ENCODE measurements around the gene LRRC15. TPM values are rescaled to one million over a fixed set of nuclear protein-coding genes. Genes with fewer than 3 reads are reported as not detected.
A peak's percentile ranks its signal among the peaks of the same experiment; 100 is the strongest.

Gene LRRC15
- total RNA-seq (2014; rRNA removed; shearing (Covaris generic); ENCODE audit: low replicate concordance), result 0.07 and 0.49 TPM in 2 replicates

DNA sequence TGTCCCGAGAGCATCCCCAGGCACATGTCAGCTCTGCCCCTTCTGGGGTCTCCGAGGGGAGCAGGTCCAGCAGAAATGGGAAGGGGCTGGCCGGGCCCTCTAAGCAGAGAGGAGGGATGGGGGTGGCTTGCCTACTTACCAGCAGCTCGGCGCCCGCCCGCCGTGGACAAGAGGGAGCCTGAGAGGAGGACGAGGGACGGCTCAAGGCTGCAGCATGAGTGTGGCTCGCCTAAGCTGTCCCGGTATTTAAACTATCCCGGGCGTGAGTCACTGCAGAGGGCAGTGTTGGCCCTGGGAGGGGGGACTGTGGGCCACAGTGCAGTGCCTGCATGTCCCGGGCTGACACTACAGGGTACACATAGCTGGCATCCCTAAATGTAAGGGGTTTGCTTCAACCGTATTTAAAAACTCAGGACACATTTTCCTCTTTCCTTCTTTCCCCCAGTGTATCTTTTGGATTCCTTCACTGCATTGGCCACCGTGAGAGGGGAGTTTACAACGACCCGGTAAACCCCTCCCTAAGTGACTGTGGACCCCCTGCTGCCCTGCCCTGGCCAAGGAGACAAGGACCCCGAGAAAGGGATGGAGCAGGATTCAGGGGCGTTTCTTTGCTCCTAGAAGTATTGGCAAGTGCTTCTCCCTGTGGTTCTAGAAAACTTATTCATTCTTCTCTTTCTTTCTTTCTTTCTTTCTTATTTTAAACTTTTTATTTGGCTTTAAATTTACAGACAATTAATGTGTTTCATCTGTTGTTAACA lies at the start of gene LRRC15:
LRRC15 (minus strand) TSS at position 222 of the 758 bp plus-strand sequence. CDS start 8,700 bp downstream, outside the sequence.
- Histone ChIP-seq H3K27me3 (no peaks in the 10 kb centered on the region), H3K9me3 (no peaks in the 10 kb centered on the region), H3K36me3 (no peaks in the 10 kb centered on the region), H3K4me3 (no peak within 1 kb of the TSS)
- peak; percentile 64 for DNase-seq

DNA sequence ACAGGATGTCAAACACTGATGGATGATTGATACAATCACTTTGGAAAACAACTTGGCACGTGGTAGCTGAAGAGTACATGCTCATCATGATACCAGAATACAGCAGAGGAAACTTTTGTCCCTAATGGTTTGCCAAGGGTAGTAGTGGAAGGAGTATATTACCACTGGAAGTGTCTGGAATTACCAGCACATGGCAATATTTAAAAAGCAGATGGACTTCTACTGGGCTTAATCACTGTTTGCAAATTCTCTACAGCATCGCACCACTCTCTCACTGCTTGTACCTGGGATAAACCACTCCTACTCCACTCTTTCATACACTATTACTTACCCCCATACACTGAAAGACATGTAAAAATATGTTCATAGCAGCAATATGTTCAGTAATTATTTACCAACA lies 49.1 kb upstream of the LRRC15 start:
- DNase-seq, result no peak
- Histone ChIP-seq H3K9me3 (no peaks in the 10 kb centered on the region), H3K4me3 (no peak overlapping the region), H3K27me3 (no peaks in the 10 kb centered on the region), H3K36me3 (peaks cover 65% of the 10 kb centered on the region)

DNA sequence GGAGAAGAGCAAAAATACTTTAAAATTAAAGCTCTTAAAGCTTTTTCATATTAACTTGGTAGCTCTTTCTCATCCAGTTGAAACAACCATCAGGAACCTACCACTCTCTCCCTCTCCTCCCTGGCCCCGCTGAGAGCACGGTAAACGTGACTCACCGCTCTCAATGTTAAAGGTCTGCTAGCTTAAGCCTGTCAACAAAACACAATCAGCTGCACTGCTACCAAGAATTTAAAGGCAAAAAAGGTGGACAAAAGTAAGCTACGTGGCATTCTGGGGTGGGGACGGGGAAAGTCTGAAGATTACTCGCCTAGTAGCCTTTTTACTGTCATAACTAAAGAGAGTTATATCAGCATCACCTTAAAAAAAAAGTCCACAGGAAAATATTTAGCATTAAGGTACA lies 37.9 kb upstream of the LRRC15 start:
- Histone ChIP-seq H3K4me3 (no peak overlapping the region), H3K27me3 (no peaks in the 10 kb centered on the region), H3K9me3 (no peaks in the 10 kb centered on the region), H3K36me3 (peaks cover 74% of the 10 kb centered on the region)
- no peak for DNase-seq

DNA sequence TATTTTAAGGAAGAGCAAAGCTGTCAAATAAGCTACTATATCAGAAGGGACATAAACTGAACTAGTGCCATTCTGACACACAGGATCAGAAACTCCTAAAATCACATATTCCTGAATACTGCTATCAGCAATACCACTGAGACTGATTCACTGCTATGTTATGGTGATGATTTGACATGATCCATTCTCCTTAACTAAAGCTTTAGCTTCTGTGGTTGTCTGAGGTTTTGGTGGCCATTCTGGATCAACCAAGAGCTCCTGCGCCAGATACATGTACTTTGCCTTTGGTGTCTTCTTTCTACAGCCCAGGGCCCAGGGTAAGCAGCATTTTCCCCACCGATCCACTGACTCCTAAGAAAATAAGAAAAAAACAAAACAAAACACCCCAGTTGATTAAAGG lies 36.2 kb upstream of the LRRC15 start:
- Histone ChIP-seq H3K36me3 (peaks cover 60% of the 10 kb centered on the region), H3K27me3 (no peaks in the 10 kb centered on the region)
- DNase-seq, result no peak

DNA sequence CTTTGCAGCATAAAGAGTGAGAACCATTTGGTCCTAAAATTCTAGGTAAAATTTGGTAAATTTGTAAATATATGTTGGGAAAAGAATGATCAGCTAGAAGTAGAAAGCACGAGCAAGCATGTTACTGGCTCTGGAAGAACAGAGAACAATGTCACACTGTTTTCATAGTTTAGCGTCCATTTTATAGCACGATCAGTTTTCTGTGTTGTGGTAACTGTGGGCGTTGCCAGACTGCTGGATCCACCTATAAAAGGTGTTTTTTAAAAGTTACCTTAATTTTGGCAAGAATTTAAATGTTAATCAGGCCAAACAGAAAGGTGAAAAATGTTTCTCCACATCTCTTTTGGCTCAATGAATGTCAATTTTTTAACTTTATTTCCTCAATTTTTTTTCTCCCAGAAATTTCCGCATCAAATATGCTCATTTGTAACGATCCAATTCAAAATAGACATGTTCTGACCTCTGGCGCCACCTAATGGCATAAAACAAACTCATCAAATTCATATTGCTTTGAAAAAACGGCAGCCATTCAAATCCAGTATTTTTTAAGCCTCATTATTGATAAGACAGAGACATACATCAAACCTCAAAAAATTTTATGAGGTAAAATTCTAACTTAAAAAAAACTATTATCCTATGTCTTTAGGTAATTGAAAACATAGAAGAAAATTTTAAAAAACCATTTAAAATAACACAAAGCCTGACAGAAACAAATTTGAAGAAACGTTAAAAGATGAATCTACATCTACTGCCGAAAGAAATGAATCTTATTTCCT lies 35.0 kb upstream of the LRRC15 start:
- no peak for DNase-seq
- Histone ChIP-seq H3K9me3 (no peaks in the 10 kb centered on the region), H3K4me3 (no peak overlapping the region), H3K27me3 (no peaks in the 10 kb centered on the region), H3K36me3 (peaks cover 54% of the 10 kb centered on the region)

More for the DNA sequence above, 36.2 kb upstream of the LRRC15 start:
- H3K9me3 ChIP-seq, result no peaks in the 10 kb centered on the region
- no peak overlapping the region for H3K4me3 ChIP-seq

DNA sequence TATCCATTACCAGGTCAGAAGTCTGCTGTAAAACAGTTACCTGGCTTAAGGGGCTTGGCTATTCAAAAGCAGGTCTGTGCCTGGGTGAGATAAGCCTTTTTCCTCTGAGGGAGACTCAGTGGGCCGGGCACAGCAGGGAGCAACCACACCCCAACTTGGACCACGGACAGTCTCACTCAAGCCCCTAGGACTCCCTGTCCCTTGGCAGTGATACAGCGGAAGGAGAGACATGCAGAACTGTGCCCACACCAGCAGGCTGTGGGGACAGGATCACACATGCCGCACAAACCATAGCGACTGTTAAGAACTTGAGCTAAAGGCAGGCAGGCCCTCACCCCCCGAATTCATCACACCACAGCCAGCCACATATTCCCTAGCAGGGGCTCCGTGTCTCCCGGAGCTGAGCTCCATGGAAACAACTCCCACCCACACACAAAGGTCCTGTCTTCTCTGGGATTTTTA lies 32.4 kb upstream of the LRRC15 start:
- no peak for DNase-seq
- Histone ChIP-seq H3K36me3 (peaks cover 31% of the 10 kb centered on the region), H3K9me3 (no peaks in the 10 kb centered on the region), H3K27me3 (no peaks in the 10 kb centered on the region), H3K4me3 (no peak overlapping the region)

DNA sequence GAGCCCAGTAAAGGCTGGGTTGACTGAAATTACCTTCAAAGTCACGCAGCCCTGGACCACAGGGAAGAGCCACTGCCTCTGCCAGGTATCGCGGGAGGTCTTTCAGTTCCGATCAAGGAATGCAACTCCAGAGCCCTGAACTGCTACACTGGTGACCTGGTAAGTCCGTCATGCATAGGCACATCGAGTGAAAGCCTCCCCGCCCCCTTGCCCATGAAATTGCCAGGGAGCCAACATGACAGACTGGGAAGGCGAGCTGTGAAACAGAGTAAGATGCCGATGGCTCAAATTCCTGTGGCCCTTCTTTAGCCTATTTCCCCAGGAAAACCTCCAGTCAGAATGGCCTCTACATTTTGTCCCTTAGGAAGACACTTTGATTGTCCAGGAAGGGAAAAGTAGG lies 31.8 kb upstream of the LRRC15 start:
- H3K4me3 ChIP-seq, result no peak overlapping the region
- peaks cover 25% of the 10 kb centered on the region for H3K36me3 ChIP-seq
- no peaks in the 10 kb centered on the region for H3K27me3 ChIP-seq
- no peaks in the 10 kb centered on the region for H3K9me3 ChIP-seq
- no peak for DNase-seq

DNA sequence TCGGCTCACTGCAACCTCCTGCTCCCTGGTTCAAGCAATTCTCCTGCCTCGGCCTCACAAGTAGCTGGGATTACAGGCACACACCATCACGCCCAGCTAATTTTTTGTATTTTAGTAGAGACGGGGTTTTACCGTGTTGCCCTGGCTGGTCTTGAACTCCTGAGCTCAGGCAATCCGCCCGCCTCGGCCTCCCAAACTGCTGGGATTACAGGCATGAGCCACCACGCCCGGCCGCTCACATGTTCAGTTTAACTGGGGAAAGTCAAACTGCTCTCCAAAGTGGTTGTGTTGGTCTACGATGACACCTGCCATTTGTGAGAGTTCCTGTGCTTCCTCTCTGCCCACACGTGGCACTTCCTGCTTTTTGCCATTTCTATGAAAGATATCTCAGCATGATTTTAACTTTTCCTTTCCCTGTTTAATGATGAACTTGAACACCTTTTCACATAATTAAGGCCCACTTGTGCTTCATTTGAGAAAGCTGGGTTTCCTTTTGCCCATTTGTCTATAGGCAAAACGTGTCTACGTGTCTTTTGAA lies 30.4 kb upstream of the LRRC15 start:
- H3K36me3 ChIP-seq, result peaks cover 14% of the 10 kb centered on the region
- no peak for DNase-seq
- no peak overlapping the region for H3K4me3 ChIP-seq
- H3K27me3 ChIP-seq, result no peaks in the 10 kb centered on the region
- H3K9me3 ChIP-seq, result no peaks in the 10 kb centered on the region

DNA sequence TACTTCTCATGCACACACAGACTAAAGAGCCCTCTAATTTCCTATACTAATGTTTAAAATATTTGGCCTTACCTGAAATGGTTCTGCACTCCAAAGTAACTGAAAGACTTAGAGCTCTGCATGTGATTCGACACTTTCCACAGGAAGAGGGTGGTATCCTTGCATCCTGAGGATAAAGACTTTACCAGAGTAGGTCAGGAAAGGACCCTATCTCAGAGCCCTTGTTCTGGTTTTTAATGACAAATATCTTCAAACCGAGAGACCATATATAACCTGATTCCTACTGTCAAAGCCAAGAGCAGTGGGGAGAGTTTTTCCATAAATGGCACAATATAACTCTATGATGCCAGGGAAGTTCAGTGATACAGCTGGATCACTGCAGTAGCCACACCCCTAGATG lies 29.6 kb upstream of the LRRC15 start, which contains the start of gene GP5:
GP5 (minus strand) TSS at position 101 of the 400 bp plus-strand sequence. CDS start 984 bp downstream, outside the sequence.
- no peak for DNase-seq
- H3K4me3 ChIP-seq, result no peak within 1 kb of the TSS
- H3K36me3 ChIP-seq, result peaks cover 10% of the 10 kb centered on the region
- no peaks in the 10 kb centered on the region for H3K9me3 ChIP-seq
- no peaks in the 10 kb centered on the region for H3K27me3 ChIP-seq

DNA sequence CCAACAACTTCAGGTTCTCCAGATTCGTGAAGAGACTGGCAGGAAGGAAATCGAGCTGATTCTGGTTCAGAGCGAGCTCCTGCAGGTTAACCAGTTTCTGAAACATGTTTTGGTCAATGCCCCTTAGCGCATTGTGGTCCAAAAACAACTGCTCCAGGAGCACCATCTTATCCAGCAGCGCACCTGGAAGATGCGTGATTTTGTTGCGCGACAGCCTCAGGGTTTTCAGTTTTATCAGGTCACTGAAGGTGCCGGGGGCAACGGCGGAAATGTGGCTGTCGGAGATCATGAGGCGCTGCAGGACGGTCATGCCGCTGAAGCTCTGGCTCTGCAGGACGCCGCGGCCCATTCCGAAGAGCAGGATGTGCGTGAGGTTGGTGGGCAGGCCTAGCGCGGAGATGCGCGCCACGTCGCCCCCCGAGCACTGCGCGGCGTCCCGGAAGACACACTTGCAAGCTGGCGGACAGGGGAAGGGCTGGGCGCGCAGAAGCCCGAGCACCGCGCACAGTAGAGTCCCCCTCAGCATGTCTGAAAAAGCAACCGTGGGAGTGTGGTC lies 28.3 kb upstream of the LRRC15 start:
- DNase-seq, result no peak

DNA sequence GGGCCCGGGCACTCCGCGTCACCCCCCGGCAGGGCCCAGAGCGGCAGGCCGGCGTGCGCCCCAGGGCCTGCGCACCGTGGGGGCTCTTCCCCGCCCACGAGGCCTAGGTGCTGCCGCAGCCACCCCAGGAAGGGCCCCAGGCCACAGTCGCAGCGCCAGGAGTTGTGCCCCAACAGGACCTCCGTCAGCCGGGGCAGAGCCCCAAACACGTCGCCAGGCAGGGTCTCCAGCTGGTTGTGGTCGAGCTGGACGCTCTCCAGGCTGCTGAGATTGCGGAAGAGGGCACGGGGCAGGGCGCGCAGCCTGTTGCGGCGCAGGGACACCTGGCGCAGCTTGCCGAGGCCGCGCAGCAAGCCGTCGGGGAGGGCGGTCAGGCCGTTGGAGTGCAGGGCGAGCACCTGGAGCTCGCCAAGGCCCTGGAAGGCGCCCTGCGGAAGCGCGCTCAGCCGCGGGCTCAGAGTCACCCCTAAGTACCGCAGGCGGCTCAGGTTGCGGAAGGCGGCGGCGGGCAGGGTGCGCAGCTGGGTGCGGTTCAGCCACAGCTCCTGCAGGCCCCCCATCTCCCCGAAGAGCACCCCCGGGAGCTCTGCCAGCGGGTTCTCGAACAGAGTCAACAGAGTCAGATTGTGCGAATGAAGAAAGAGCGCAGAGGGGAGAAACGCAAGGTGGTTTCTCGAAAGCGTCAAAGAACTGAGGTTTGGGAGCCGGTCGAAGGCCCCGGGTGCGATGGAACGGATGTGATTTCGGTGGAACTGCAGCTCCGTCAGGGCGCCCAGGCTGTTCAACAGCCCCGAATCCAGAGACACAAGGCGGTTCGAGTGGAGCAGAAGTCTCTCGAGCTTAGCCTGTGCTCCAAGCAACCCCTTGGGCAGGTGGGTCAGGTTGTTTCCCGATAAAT lies 27.6 kb upstream of the LRRC15 start:
- no peaks in the 10 kb centered on the region for H3K9me3 ChIP-seq
- H3K4me3 ChIP-seq, result no peak overlapping the region
- no peaks in the 10 kb centered on the region for H3K27me3 ChIP-seq
- DNase-seq, result no peak
- no peaks in the 10 kb centered on the region; the same call in 1 of the 2 replicates for H3K36me3 ChIP-seq

More for the DNA sequence above, 28.3 kb upstream of the LRRC15 start:
- Histone ChIP-seq H3K4me3 (no peak overlapping the region), H3K27me3 (no peaks in the 10 kb centered on the region), H3K9me3 (no peaks in the 10 kb centered on the region), H3K36me3 (peaks cover under 1% of the 10 kb centered on the region)

DNA sequence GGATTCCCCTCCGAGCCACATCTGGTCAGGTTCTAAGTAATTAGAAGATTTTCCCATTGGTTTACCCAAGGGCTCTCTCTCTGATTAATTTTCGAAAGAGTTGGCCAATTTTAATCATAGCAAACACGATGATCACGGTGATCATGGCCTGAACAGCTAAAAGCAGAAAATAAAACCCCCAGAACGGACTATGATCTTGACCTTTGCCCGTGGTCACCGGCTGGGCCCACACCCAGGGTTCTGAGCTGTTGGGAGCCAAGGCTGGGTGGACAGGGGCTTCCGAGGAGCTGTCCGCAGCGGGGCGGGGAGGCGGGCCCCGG lies 27.0 kb upstream of the LRRC15 start:
- no peaks in the 10 kb centered on the region for H3K9me3 ChIP-seq
- no peaks in the 10 kb centered on the region for H3K36me3 ChIP-seq
- no peak overlapping the region for H3K4me3 ChIP-seq
- no peaks in the 10 kb centered on the region for H3K27me3 ChIP-seq
- no peak for DNase-seq

DNA sequence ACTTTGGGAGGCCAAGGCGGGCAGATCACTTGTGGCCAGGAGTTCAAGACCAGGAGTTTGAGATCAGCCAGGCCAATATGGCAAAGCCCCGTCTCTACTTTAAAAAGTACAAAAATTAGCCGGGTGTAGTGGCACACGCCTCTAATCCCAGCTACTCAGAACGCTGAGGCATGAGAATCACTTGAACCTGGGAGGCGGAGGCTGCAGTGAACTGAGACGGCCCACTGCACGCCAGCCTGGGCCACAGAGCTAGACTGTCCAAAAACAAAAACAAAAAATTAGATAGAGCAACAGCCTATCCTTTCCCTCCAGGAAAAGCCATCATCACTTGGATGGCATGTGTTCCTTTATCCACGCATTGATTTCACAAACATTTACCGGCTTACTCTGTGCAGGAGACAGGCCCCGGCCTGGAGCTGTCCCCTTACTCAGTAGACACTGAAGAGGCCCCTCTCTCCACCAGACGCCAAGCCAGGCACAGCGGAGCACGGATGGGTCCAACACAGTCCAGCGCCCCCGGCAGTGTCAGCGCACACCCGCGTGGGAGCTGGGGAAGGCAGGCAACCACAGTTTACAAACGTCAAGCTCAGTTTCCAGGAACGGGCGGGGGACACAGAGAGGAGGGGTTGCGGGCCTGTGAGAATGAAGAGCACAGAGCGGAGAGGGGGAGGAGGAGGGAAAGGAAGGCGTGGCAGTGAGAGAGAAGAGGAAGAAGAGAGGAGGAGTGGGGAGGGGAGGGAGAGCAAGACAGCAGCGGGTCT lies 26.4 kb upstream of the LRRC15 start:
- Histone ChIP-seq H3K27me3 (no peaks in the 10 kb centered on the region), H3K36me3 (no peaks in the 10 kb centered on the region)

DNA sequence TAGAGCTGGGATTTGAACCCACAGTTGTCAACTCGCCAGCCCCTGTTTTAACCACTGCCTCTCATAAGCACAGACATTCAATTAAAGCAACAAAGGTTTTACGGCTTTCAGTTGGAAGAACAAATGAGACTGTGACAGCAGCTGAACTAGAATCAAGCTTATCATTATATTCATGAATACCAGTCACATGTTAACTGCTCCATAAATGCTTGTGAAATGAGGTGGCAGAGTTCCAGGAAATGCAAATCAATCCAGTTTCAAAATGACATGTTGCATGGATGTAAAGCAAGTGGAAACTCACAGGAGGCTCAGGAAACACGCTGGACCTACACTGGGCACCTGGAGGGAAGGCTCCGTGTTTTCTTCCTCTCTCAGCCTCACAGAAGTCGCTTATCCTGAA lies 25.7 kb upstream of the LRRC15 start:
- no peaks in the 10 kb centered on the region for H3K36me3 ChIP-seq
- H3K27me3 ChIP-seq, result no peaks in the 10 kb centered on the region
- peaks cover 7% of the 10 kb centered on the region for H3K9me3 ChIP-seq
- no peak overlapping the region for H3K4me3 ChIP-seq
- no peak for DNase-seq

More for the DNA sequence above, 26.4 kb upstream of the LRRC15 start:
- no peak overlapping the region for H3K4me3 ChIP-seq
- peaks cover 1% of the 10 kb centered on the region for H3K9me3 ChIP-seq
- DNase-seq, result no peak

DNA sequence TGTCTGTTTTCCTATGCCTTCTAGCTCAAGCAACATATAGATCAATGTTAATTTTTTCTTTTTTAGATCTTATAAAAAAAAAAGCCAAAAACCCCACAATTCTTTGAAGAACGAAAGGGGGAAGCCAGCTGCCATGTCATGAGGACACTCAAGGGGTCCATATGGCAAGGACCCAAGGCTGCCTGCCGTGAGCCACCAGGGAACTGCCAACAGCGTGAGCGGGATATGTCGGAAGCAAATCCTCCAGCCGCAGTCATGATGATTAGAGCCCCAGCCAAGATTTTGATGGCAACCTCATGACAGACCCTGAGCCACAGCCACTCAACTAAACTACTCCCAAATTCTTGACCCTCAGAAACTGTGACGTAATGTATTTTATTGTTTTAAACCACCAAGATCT lies 23.0 kb upstream of the LRRC15 start:
- no peak for DNase-seq
- peaks cover 8% of the 10 kb centered on the region for H3K9me3 ChIP-seq

More for the DNA sequence above, 23.0 kb upstream of the LRRC15 start:
- Histone ChIP-seq H3K27me3 (no peaks in the 10 kb centered on the region), H3K36me3 (no peaks in the 10 kb centered on the region), H3K4me3 (no peak overlapping the region)
